GM12878 (cell line): ENCODE measurements around the gene PDE11A. TPM values are rescaled to one million over a fixed set of nuclear protein-coding genes. Genes with fewer than 3 reads are reported as not detected.

ENCODE experiments used
- ATAC-seq: fragments of 200-7000 bp; cut with Tn5 transposase; 3 replicates; pipeline ENCODE4 v1.9.1; 2020; ENCODE audit warnings: mild to moderate bottlenecking, moderate library complexity
- BruUV-seq: library from RNA; stranded (reverse); fragments of 400-500 nt; replicated peaks from 2 replicates; lab custom pipeline; 2021; lab: Mats Ljungman, UMichigan
- CTCF ChIA-PET: fragments of 300-600 bp; sonication (Branson Sonifier 250); formaldehyde crosslinking; extraction: SDS; loops from one replicate; lab custom pipeline; 2021; ENCODE audit warnings: inconsistent platforms; lab: Yijun Ruan, JAX
- POLR2A ChIA-PET: fragments of 350-600 bp; formaldehyde crosslinking; extraction: SDS; loops from one replicate; lab custom pipeline; 2021; ENCODE audit warnings: inconsistent platforms; lab: Charles Lee
- RAD21 ChIA-PET: fragments of 300-600 bp; sonication (Branson Sonifier 250); formaldehyde crosslinking; loops from one replicate; lab custom pipeline; 2023; ENCODE audit warnings: antibody characterized with exemption; ENCODE audit not compliant: unreplicated experiment; lab: Charles Lee
- SMC1A ChIA-PET: fragments of 300-600 bp; sonication (Branson Sonifier 250); formaldehyde crosslinking; loops from one replicate; lab custom pipeline; 2023; ENCODE audit not compliant: unreplicated experiment, uncharacterized antibody; lab: Charles Lee
- DNase-seq: peaks from one replicate; pipeline ENCODE4 v3.0.0-alpha.2; 2011; ENCODE audit warnings: low read depth, low spot score
- FAIRE-seq: peaks from 3 replicates; lab custom pipeline; 2011; peaks lifted over from hg19 to GRCh38; lab: Jason Lieb, UNC
- H2AFZ ChIP-seq: 2 replicates; pipeline ENCODE4 v1.6.0; 2011; ENCODE audit warnings: low read depth, low read length, control low read depth; ENCODE audit not compliant: control insufficient read depth
- H3K27ac ChIP-seq: 2 replicates; pipeline ENCODE4 v1.5.1; 2011; ENCODE audit warnings: control low read depth; ENCODE audit not compliant: control insufficient read depth, insufficient read depth
- H3K27me3 ChIP-seq, 2 experiments: replicated peaks in 1 of 2; 2 replicates each; pipeline versions ENCODE4 v1.6.0 to v1.6.1; 2011; ENCODE audit warnings: low read length in 1 of 2; ENCODE audit not compliant: control insufficient read depth in 2 of 2, insufficient read depth in 2 of 2
- H3K36me3 ChIP-seq, 2 experiments: 2 replicates each; pipeline ENCODE4 v1.5.1; 2011; ENCODE audit warnings: low read length in 1 of 2; ENCODE audit not compliant: control insufficient read depth in 2 of 2, insufficient read depth in 2 of 2
- H3K4me1 ChIP-seq: 2 replicates; pipeline ENCODE4 v1.6.1; 2011; ENCODE audit warnings: mild to moderate bottlenecking, low read length, moderate library complexity, mixed read lengths; ENCODE audit not compliant: control insufficient read depth, insufficient read depth
- H3K4me2 ChIP-seq: 2 replicates; pipeline ENCODE4 v1.6.0; 2011; ENCODE audit warnings: control low read depth; ENCODE audit not compliant: control insufficient read depth, insufficient read depth
- H3K4me3 ChIP-seq: fragments of 200-600 bp; sonication (generic); 2 replicates; pipeline ENCODE4 v1.5.1; 2016
- H3K79me2 ChIP-seq: 2 replicates; pipeline ENCODE4 v1.6.0; 2011; ENCODE audit warnings: low read length; ENCODE audit not compliant: control insufficient read depth, insufficient read depth
- H3K9ac ChIP-seq: 2 replicates; pipeline ENCODE4 v1.8.0; 2011; ENCODE audit warnings: low read length, control low read depth, mixed read lengths; ENCODE audit not compliant: control insufficient read depth, insufficient read depth
- H3K9me3 ChIP-seq: replicated peaks from 3 replicates; pipeline ENCODE4 v1.5.1; 2011; ENCODE audit warnings: mild to moderate bottlenecking, low read length; ENCODE audit not compliant: control insufficient read depth, insufficient read depth
- H4K20me1 ChIP-seq: 2 replicates; pipeline ENCODE4 v1.6.0; 2011; ENCODE audit not compliant: control insufficient read depth, insufficient read depth
- CHD4 ChIP-seq: fragments of 200-600 bp; sonication (generic); IDR thresholded peaks from 2 replicates; pipeline ENCODE4 v1.6.1; 2016; ENCODE audit warnings: mild to moderate bottlenecking
- GATAD2B ChIP-seq: fragments of 450-650 bp; conservative IDR thresholded peaks from 2 replicates; pipeline ENCODE4 v1.6.1; 2017; ENCODE audit warnings: low read depth, mild to moderate bottlenecking, moderate library complexity
- LARP7 ChIP-seq: fragments of 450-650 bp; IDR thresholded peaks from 2 replicates; pipeline ENCODE4 v1.6.1; 2017; ENCODE audit warnings: mild to moderate bottlenecking
- NFIC ChIP-seq: IDR thresholded peaks from 2 replicates; pipeline ENCODE4 v1.6.1; 2012; ENCODE audit warnings: low read depth, mild to moderate bottlenecking, inconsistent platforms, low read length, moderate library complexity
- POLR2AphosphoS5 ChIP-seq: IDR thresholded peaks from 2 replicates; pipeline ENCODE4 v1.6.1; 2011; ENCODE audit warnings: mild to moderate bottlenecking, low read length, inconsistent platforms
- PRDM15 ChIP-seq: fragments of 450-650 bp; formaldehyde crosslinking; IDR thresholded peaks from 2 replicates; pipeline ENCODE4 v1.4.0; 2020; ENCODE audit warnings: mild to moderate bottlenecking, moderate library complexity
- RELA ChIP-seq: fragments of 450-650 bp; IDR thresholded peaks from 2 replicates; pipeline ENCODE4 v1.8.0; 2014; ENCODE audit warnings: borderline replicate concordance; ENCODE audit not compliant: partially characterized antibody
- ZNF592 ChIP-seq: fragments of 450-650 bp; IDR thresholded peaks from 2 replicates; pipeline ENCODE4 v1.6.1; 2017; ENCODE audit warnings: mild to moderate bottlenecking, moderate library complexity
- WGBS: methylation state at CpG from one replicate; pipeline ENCODE4 v1.1.6; 2016; ENCODE audit warnings: low lambda C conversion rate; ENCODE audit not compliant: insufficient replicate concordance, insufficient coverage; ENCODE audit errors: missing lambda C conversion rate; 5-methylcytosine and 5-hydroxymethylcytosine counted together
- in situ Hi-C: fragments of 300-500 bp; cut with MboI; formaldehyde crosslinking; loops from 9 replicates; pipeline ENCODE4 v1.14.3; 2018; ENCODE audit warnings: mixed read lengths
- intact Hi-C: fragments of 100-400 bp; cut with micrococcal nuclease; formaldehyde crosslinking; loops from one replicate; pipeline ENCODE4 v1.14.2; 2022; ENCODE audit not compliant: unreplicated experiment
- polyA plus RNA-seq, 11 experiments: library from polyadenylated mRNA; depleted of rRNA in 4 of 11; unstranded in 6 of 11; stranded (reverse) in 5 of 11; fragments of >200 nt; fragmentation: Nextera tagmentation in 4 of 11; fragmentation: Illumina TruSeq in 1 of 11; extraction: Ambion mirVana in 4 of 11; extraction: Trizol in 1 of 11; gene quantifications; 1 replicate in 1 of 11; 2 replicates in 10 of 11; pipeline versions ENCODE4 v1.2.1 to v1.2.3, GENCODE V29; 2011 to 2016; ENCODE audit warnings: inconsistent platforms in 2 of 11, missing spikeins in 2 of 11, low read depth in 1 of 11
- total RNA-seq, 4 experiments: library from RNA; depleted of rRNA in 3 of 4; stranded (reverse); fragments of >200 nt in 3 of 4; fragmentation: Illumina TruSeq in 1 of 4; extraction: Trizol in 1 of 4; gene quantifications; 2 replicates each; pipeline versions ENCODE4 v1.2.1 to v1.2.3, GENCODE V29; 2013 to 2021

PDE11A gene
- total and polyA plus RNA-seq, 10 of the 15 experiments (the other 5 are each of a cell fraction or from before 2014, with no cell fraction given): 0.01 to 0.17 (median 0.06) TPM; not detected in 5

- no peak for FAIRE-seq
- DNase-seq: no peak
- POLR2A ChIA-PET: no interaction called here
- Histone ChIP-seq H3K4me2 (no peak overlapping the region), H3K4me1 (no peaks in the 10 kb centered on the region), H3K9me3 (no peaks in the 10 kb centered on the region), H3K36me3 (no peaks in the 10 kb centered on the region), H3K9ac (no peak overlapping the region), H3K27me3 (peaks cover 0 to 3% of the 10 kb centered on the region in 2 experiments; a peak in 2 of 4 replicates), H3K79me2 (no peaks in the 10 kb centered on the region), H4K20me1 (no peaks in the 10 kb centered on the region), H3K4me3 (no peak overlapping the region), H3K27ac (no peak overlapping the region), H2AFZ (no peak overlapping the region)
- TF ChIP-seq CHD4 (no peak), PRDM15 (CRISPR knock-in tag) (no peak), RELA (no peak), POLR2AphosphoS5 (no peak), NFIC (no peak), GATAD2B (no peak), ZNF592 (no peak), LARP7 (no peak)
- CTCF ChIA-PET: no interaction called here
- SMC1A ChIA-PET: interaction anchor here (0.5 kb wide), 1 partner anchor 234 kb away, joined by 3 read pairs; no protein-coding TSS in a partner anchor
- BruUV-seq: no TSS peak
- ATAC-seq: no peak
- WGBS: 43% methylated on average over 9 of the region's 9 CpGs
- intact Hi-C loops: no loop called here
- in situ Hi-C loops: no loop called here
- RAD21 ChIA-PET: interaction anchor here (1.3 kb wide), 1 partner anchor 55 kb away, joined by 3 read pairs; no protein-coding TSS in a partner anchor
These were observed 360.9 kb downstream of the PDE11A start for GRCh38 chr2:177711483-177712265.
